ENCODE results near the gene LEMD1.

LEMD1 gene

GRCh38 chr1:205359771-205360565 lies 61.9 kb downstream of the LEMD1 start:
- H3K27ac Mint-ChIP-seq: no peak overlapping the region
- ATAC-seq: no peak

GRCh38 chr1:205358579-205358978 lies 63.3 kb downstream of the LEMD1 start:
- peaks cover 20% of the 10 kb centered on the region for H3K27me3 Mint-ChIP-seq
- DNase-seq: no peak

More at GRCh38 chr1:205359771-205360565, 61.9 kb downstream of the LEMD1 start:
- peaks cover 20% of the 10 kb centered on the region for H3K27me3 Mint-ChIP-seq
- H3K9me3 Mint-ChIP-seq: no peaks in the 10 kb centered on the region
- no peak overlapping the region for H3K4me3 Mint-ChIP-seq
- H3K4me1 Mint-ChIP-seq: no peaks in the 10 kb centered on the region
- no peak for DNase-seq

DNA sequence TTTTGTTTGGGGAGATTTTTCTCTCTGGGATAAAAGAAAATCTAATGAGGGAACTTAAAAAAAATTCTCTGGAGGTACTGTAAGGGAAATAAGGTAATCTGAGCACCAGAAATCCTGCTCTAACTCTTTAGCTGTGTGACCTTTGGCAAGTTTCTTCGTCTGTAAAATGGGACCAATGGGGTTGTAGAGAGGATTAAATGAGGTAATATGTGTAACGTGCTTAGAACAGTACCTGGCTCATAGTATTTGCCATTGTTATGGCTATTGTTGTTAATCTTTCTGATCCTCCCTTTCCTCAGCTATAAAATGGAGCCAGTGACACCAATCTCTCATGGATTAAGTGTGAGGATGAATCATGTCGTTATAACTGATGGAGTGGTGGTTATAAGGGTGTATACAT lies 64.3 kb downstream of the LEMD1 start:
- DNase-seq (no peak), ATAC-seq (no peak)
- H3K4me3 Mint-ChIP-seq: no peak overlapping the region
- H3K4me1 Mint-ChIP-seq: no peaks in the 10 kb centered on the region
- peaks cover 20% of the 10 kb centered on the region for H3K27me3 Mint-ChIP-seq
- H3K9me3 Mint-ChIP-seq: no peaks in the 10 kb centered on the region
- no peak overlapping the region for H3K27ac Mint-ChIP-seq

More at GRCh38 chr1:205358579-205358978, 63.3 kb downstream of the LEMD1 start:
- ATAC-seq: no peak
- H3K9me3 Mint-ChIP-seq: no peaks in the 10 kb centered on the region
- H3K4me1 Mint-ChIP-seq: no peaks in the 10 kb centered on the region
- no peak overlapping the region for H3K27ac Mint-ChIP-seq
- no peak overlapping the region for H3K4me3 Mint-ChIP-seq

DNA sequence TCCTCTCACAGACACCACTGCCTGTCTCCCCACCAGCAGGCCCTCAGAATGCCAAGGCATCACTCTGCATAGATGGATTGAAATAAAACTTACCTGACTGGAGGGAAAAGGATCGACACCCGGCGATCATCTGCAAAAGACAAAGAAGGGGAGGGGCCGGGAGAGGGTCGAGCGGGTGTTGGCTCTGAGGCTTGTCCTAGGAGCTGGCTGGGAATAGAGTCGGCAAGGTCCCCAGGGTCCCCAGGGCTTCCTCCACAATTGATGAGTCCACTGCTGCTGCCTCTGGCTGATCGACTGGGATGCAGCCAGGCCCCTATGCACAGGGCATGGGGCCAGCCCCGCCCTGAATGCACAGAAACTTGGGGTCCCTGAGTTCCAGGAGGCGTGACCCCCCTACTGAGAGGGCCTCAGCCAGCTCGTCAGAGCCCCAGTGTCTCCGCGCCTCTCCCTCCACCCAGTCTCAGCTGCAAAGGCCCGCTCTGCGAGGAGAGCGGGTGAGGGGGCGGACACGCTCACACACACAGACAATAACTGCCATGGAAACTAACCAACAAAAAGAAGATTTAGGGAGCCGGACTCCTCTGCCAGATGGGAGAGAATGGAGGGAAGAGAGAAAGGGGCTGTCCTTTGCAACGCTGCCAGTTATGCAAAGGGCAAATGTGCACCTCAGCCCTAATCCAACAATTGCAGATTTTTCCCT lies 65.3 kb downstream of the LEMD1 start, which contains the start of gene KLHDC8A:
Gene KLHDC8A (minus strand): TSS at position 483 of the 700 bp plus-strand sequence. CDS start 13,318 bp downstream, outside the sequence.
- no peak within 1 kb of the TSS for H3K4me3 Mint-ChIP-seq
- H3K27ac Mint-ChIP-seq: no peak within 1 kb of the TSS
- no peak for DNase-seq
- ATAC-seq: no peak
- H3K27me3 Mint-ChIP-seq: peaks cover 20% of the 10 kb centered on the region
- no peaks in the 10 kb centered on the region for H3K9me3 Mint-ChIP-seq
- no peaks in the 10 kb centered on the region for H3K4me1 Mint-ChIP-seq

GRCh38 chr1:205355075-205355453 lies 66.8 kb downstream of the LEMD1 start:
- peaks cover 20% of the 10 kb centered on the region for H3K27me3 Mint-ChIP-seq
- DNase-seq (no peak), ATAC-seq (no peak)

DNA sequence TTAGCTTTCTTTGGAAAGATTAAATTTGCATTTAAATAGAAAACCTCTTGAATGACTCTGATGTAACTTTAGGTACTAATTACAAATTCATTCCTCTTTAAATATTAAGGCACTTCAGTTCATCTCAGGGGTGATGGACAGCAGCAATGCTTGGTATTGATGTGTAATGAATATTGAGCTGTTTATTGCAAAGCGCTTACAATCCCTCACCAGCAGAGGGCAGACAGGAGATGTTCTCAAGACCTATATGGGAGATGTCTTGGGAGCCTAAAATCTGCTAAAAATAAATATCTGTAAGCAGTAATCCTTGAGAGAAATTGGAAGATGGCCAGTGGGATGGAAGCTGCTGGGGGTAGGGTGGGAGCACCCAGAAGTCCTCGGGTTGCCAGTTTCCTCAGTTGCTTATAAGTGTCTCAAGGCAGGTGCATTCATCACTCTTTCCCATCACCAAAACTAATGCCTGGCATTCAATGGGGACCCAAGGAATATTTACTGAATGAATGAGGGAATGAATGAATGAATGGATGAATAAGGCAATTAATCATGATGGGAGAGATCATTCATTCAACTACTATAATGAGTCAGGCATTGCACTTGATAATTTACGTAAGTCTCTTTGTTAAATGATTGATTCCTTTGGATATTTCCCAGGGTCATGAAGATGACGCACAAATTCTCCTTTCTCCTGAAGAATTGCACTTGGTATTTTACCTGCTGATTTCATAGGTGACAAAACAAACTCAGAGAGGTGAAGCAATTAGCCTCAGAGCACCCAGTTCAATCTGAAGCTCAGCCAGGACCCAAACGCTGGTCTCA lies 67.4 kb downstream of the LEMD1 start:
- H3K27ac Mint-ChIP-seq: no peak overlapping the region
- no peak overlapping the region for H3K4me3 Mint-ChIP-seq
- peaks cover 20% of the 10 kb centered on the region for H3K27me3 Mint-ChIP-seq
- H3K4me1 Mint-ChIP-seq: no peaks in the 10 kb centered on the region
- peak; percentile 71 for ATAC-seq
- peak; percentile 48 to 56 for DNase-seq
- H3K9me3 Mint-ChIP-seq: no peaks in the 10 kb centered on the region

More at GRCh38 chr1:205355075-205355453, 66.8 kb downstream of the LEMD1 start:
- H3K27ac Mint-ChIP-seq: no peak overlapping the region
- no peaks in the 10 kb centered on the region for H3K9me3 Mint-ChIP-seq
- no peak overlapping the region for H3K4me3 Mint-ChIP-seq
- H3K4me1 Mint-ChIP-seq: no peaks in the 10 kb centered on the region

- no peak for ATAC-seq
- Mint-ChIP-seq H3K4me3 (no peak overlapping the region), H3K27ac (no peak overlapping the region), H3K9me3 (no peaks in the 10 kb centered on the region), H3K4me1 (no peaks in the 10 kb centered on the region), H3K27me3 (peaks cover 18% of the 10 kb centered on the region)
- no peak for DNase-seq
Observed at GRCh38 chr1:205353612-205354011, 68.2 kb downstream of the LEMD1 start.

DNA sequence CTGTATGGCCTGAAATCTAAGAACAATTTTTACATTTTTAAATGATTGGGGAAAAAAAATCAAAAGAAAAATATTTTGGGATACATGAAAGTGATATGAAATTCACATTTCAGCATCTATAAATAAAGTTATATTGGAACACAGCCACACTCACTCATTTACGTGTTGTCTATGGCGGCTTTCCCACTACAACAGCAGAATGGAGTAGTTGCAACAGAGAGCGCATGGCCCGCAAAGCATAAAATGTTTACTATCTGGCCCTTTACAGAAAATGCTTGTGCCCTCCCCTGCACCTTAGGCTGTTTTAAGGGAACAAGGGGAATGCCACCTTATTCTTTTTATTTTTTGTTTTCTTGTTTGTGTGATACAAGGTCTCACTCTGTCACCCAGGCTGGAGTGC lies 68.7 kb downstream of the LEMD1 start:
- no peaks in the 10 kb centered on the region for H3K4me1 Mint-ChIP-seq
- DNase-seq: no peak
- peaks cover 16% of the 10 kb centered on the region for H3K27me3 Mint-ChIP-seq
- ATAC-seq: no peak
- H3K9me3 Mint-ChIP-seq: no peaks in the 10 kb centered on the region
- H3K4me3 Mint-ChIP-seq: no peak overlapping the region
- no peak overlapping the region for H3K27ac Mint-ChIP-seq

GRCh38 chr1:205351984-205352713 lies 69.7 kb downstream of the LEMD1 start:
- Mint-ChIP-seq H3K9me3 (no peaks in the 10 kb centered on the region), H3K4me3 (no peak overlapping the region), H3K27ac (no peak overlapping the region), H3K27me3 (peaks cover 17% of the 10 kb centered on the region), H3K4me1 (peaks cover under 1% of the 10 kb centered on the region)
- ATAC-seq (peak; percentile 23), DNase-seq (no peak)

DNA sequence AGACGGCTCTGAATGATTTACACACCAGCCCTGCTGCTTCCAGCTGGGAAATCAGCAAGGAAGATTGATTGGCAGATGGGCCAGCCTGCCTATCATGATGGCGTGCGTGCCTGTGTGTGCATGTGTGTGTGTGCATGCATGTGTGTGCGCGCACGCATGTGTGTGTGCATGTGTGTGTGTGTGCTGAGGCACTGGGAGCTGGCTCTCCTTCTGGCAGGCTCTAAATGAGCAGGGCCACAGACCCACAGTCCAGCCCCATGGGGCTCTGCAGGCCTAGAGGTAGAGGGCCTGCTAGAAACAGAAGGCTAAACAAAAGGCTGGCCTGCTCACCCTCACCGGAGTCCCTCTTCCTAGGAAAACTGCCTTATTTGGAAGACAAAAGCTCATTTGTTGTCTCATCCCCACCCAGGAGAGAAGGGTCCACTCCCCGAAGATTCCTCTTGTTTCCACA lies 71.1 kb downstream of the LEMD1 start:
- DNase-seq: no peak
- no peak for ATAC-seq
- H3K27me3 Mint-ChIP-seq: peaks cover 24% of the 10 kb centered on the region
- H3K27ac Mint-ChIP-seq: no peak overlapping the region
- peaks cover 5% of the 10 kb centered on the region for H3K4me1 Mint-ChIP-seq
- no peaks in the 10 kb centered on the region for H3K9me3 Mint-ChIP-seq
- H3K4me3 Mint-ChIP-seq: no peak overlapping the region

- ATAC-seq (no peak), DNase-seq (no peak)
- Mint-ChIP-seq H3K4me3 (no peak overlapping the region), H3K9me3 (no peaks in the 10 kb centered on the region), H3K27ac (no peak overlapping the region), H3K4me1 (peaks cover 5% of the 10 kb centered on the region), H3K27me3 (peaks cover 29% of the 10 kb centered on the region)
Observed at GRCh38 chr1:205350124-205350523, 71.7 kb downstream of the LEMD1 start.

DNA sequence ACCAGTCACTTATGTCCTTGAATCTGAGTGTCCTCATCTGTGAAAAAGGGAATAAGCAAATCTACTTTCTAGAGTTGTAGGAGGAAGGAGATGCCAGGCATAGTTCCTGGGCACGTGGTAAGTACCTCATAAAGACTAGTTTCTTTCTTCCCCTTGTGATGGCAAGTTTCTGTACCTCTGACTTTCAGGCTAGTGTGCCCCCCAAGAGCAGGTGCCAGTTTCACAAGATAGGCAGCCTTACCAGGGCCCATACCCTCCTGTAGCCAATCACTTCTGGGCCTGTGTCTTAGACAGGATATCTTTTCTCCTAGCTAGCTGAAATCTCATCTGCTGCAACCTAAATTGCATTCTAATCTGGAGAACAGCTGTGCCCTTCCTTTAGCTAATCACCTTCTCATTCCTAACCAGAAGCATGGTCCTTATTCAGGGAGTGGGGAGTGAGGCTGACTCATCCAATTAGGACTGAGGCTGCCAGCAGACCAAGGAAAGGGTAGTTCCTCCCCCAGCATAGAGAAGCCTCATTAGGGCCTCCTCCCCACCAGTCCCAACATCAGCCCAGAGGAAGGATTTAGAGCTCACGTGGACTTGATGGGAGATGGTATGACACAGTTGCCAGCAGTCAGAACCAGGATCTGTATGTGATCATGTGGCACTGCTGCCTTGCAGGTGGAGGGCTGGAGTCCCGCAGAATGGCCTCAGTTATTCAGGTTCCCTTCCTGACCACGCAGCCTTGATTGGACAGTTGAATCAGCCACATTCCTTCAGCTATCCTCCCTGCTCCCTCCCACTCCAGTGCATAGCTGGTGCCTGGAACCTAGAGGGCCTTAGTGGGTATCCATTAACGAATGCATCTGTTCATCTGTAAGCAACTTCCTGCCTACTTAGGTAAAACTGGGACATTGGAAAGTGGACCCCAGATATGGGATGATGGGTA lies 73.0 kb downstream of the LEMD1 start:
- no peak for ATAC-seq
- Mint-ChIP-seq H3K27ac (no peak overlapping the region), H3K4me1 (peaks cover 13% of the 10 kb centered on the region)

DNA sequence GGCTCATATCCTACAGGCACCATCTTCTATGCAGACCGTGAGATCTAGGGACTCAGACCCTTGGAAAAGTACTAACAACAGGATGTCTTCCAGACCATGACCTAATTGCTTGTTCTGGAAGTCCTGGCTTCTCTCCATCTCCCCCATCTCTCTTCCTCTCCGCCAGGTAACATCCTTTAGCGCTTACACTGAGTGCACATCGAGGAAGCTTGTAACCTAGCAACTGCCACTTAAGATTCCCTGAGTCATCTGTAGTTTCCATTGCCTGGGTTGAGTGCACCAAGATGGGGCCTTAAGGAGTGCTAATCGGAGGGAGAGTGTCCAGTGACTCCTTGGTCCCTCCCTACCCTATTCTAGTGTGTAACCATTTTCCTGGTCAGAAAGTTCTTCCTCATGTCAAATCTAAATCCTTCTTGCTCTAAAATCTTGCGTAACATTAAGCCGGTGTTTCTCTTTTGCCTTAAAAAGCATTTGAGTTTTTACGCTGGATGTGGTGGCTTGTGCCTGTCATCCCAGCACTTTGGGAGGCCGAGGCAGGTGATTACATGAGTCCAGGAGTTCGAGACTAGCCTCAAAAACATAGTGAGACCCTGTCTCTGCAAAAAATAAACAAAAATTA lies 74.8 kb downstream of the LEMD1 start:
- peaks cover 58% of the 10 kb centered on the region for H3K27me3 Mint-ChIP-seq
- DNase-seq (no peak), ATAC-seq (no peak)
- H3K27ac Mint-ChIP-seq: no peak overlapping the region
- no peaks in the 10 kb centered on the region for H3K9me3 Mint-ChIP-seq
- H3K4me3 Mint-ChIP-seq: no peak overlapping the region
- peaks cover 13% of the 10 kb centered on the region for H3K4me1 Mint-ChIP-seq

More for the DNA sequence above, 73.0 kb downstream of the LEMD1 start:
- peaks cover 42% of the 10 kb centered on the region for H3K27me3 Mint-ChIP-seq
- no peak overlapping the region for H3K4me3 Mint-ChIP-seq
- H3K9me3 Mint-ChIP-seq: no peaks in the 10 kb centered on the region
- no peak for DNase-seq

- ATAC-seq: no peak
- Mint-ChIP-seq H3K4me1 (peaks cover 13% of the 10 kb centered on the region), H3K9me3 (no peaks in the 10 kb centered on the region), H3K27me3 (peaks cover 65% of the 10 kb centered on the region), H3K27ac (no peak overlapping the region), H3K4me3 (no peak overlapping the region)
- no peak for DNase-seq
Observed at GRCh38 chr1:205345761-205346160, 76.1 kb downstream of the LEMD1 start.

Measured in stimulated activated naive CD8-positive, alpha-beta T cell treated with anti-CD3 and anti-CD28 coated beads, Interleukin-15, amount 100 ng/mL, for 72 hours (primary cell).